Thoracic aorta (tissue), 2 donors: ENCODE data around the gene POU3F1. TPM values are rescaled to one million over a fixed set of nuclear protein-coding genes. Genes with fewer than 3 reads are reported as not detected.

ENCODE experiments used
- ATAC-seq: fragments of 150-250 bp; one replicate; pipeline ENCODE4 v1.8.0; 2017; ENCODE audit warnings: low read depth; ENCODE audit not compliant: insufficient number of reproducible peaks, low FRiP score
- DNase-seq: peaks from one replicate; pipeline ENCODE4 v3.0.0-alpha.2; 2020; ENCODE audit warnings: low spot score
- H3K27ac ChIP-seq, 2 donors: fragments of 200-600 bp; sonication (generic); 1 replicate in 1 of 2; 2 replicates in 1 of 2; pipeline ENCODE4 v1.5.1; 2016; ENCODE audit warnings: mild to moderate bottlenecking in 2 of 2, moderate library complexity in 2 of 2
- H3K27me3 ChIP-seq: fragments of 200-600 bp; sonication (generic); replicated peaks from 2 replicates; pipeline ENCODE4 v1.6.0; 2016; ENCODE audit warnings: mild to moderate bottlenecking; ENCODE audit not compliant: insufficient read depth
- H3K36me3 ChIP-seq: fragments of 200-600 bp; sonication (generic); one replicate; pipeline ENCODE4 v1.5.1; 2016
- H3K4me1 ChIP-seq, 2 donors: fragments of 200-600 bp; sonication (generic); 1 replicate in 1 of 2; 2 replicates in 1 of 2; pipeline versions ENCODE4 v1.5.1 to v1.6.0; 2016; ENCODE audit warnings: low read depth in 2 of 2, mild to moderate bottlenecking in 1 of 2; ENCODE audit not compliant: control insufficient read depth in 1 of 2
- H3K4me3 ChIP-seq: fragments of 200-600 bp; sonication (generic); 2 replicates; pipeline ENCODE4 v1.5.1; 2016; ENCODE audit warnings: mild to moderate bottlenecking
- H3K9me3 ChIP-seq: fragments of 200-600 bp; sonication (generic); 2 replicates; pipeline ENCODE4 v1.5.1; 2016
- CTCF ChIP-seq: fragments of 200-600 bp; sonication (generic); IDR thresholded peaks from one replicate; pipeline ENCODE4 v1.5.1; 2019; ENCODE audit warnings: antibody characterized with exemption
- total RNA-seq, 2 donors: library from RNA; depleted of rRNA; stranded (reverse); fragments of >200 nt; gene quantifications; one replicate each; pipeline versions ENCODE4 v1.1.0 to v1.2.3, GENCODE V29; 2016

The POU3F1 gene
- total RNA-seq, 2 donors from 2014 or later: not detected

GRCh38 chr1:38012363-38013226, 34.0 kb downstream of the POU3F1 start, which contains the start of gene UTP11:
UTP11 (plus strand) TSS chr1:38012734; CDS start chr1:38012803, 69 bp downstream.
- no peak for TF ChIP-seq CTCF
- Histone ChIP-seq H3K27ac (peak within 1 kb of the TSS; percentile 93 to 94), H3K27me3 (no peaks in the 10 kb centered on the region), H3K4me3 (peak within 1 kb of the TSS; percentile 80), H3K9me3 (no peaks in the 10 kb centered on the region), H3K4me1 (peaks cover 16 to 36% of the 10 kb centered on the region in 2 donors), H3K36me3 (peaks cover 10% of the 10 kb centered on the region)
- ATAC-seq: peak; percentile 98
- DNase-seq: peak; percentile 85

GRCh38 chr1:38009841-38010180, 36.8 kb downstream of the POU3F1 start:
- Histone ChIP-seq H3K27ac (peak overlapping the region; percentile 52), H3K27me3 (no peaks in the 10 kb centered on the region), H3K36me3 (no peaks in the 10 kb centered on the region), H3K4me1 (peaks cover 16 to 25% of the 10 kb centered on the region in 2 donors), H3K9me3 (no peaks in the 10 kb centered on the region), H3K4me3 (no peak overlapping the region)
- ATAC-seq (no peak), DNase-seq (no peak)
- TF ChIP-seq CTCF: no peak

GRCh38 chr1:38009088-38009840, 37.3 kb downstream of the POU3F1 start:
- Histone ChIP-seq H3K27me3 (no peaks in the 10 kb centered on the region), H3K36me3 (no peaks in the 10 kb centered on the region), H3K9me3 (no peaks in the 10 kb centered on the region), H3K4me3 (no peak overlapping the region), H3K4me1 (peaks cover 11 to 23% of the 10 kb centered on the region in 2 donors), H3K27ac (peak overlapping the region; percentile 52)
- ATAC-seq (no peak), DNase-seq (no peak)
- TF ChIP-seq CTCF: no peak

- ATAC-seq (no peak), DNase-seq (no peak)
- peaks cover 23 to 41% of the 10 kb centered on the region in 2 donors for H3K4me1 ChIP-seq
- H3K27ac ChIP-seq: peak overlapping the region; percentile 79
- no peaks in the 10 kb centered on the region for H3K27me3 ChIP-seq
- H3K4me3 ChIP-seq: peak overlapping the region; percentile 87
- H3K36me3 ChIP-seq: no peaks in the 10 kb centered on the region
- no peaks in the 10 kb centered on the region for H3K9me3 ChIP-seq
- no peak for TF ChIP-seq CTCF
Observed at GRCh38 chr1:38006008-38006828, 40.4 kb downstream of the POU3F1 start.
